Kidney epithelial cell (primary cell): Measurements from ENCODE around the gene MAP3K19. TPM values are rescaled to one million over a fixed set of nuclear protein-coding genes. Genes with fewer than 3 reads are reported as not detected.

ENCODE experiments used
- DNase-seq: peaks from one replicate; pipeline ENCODE4 v3.0.0-alpha.2; 2010; ENCODE audit warnings: low read depth
- H3K27me3 ChIP-seq: 2 replicates; pipeline ENCODE4 v1.6.0; 2011; ENCODE audit warnings: low read length; ENCODE audit not compliant: control insufficient read depth, insufficient read depth
- H3K36me3 ChIP-seq: 2 replicates; pipeline ENCODE4 v1.5.1; 2011; ENCODE audit warnings: low read length; ENCODE audit not compliant: control insufficient read depth, insufficient read depth
- H3K4me3 ChIP-seq: 2 replicates; pipeline ENCODE4 v1.5.1; 2011; ENCODE audit warnings: low read depth, mild to moderate bottlenecking, control low read depth, low read length
- total RNA-seq: library from RNA; depleted of rRNA; stranded (reverse); fragments of >200 nt; gene quantifications from 2 replicates; pipeline ENCODE4 v1.2.3, GENCODE V29; 2015
- TF ChIP-seq, protein P1 (sequence below): IDR thresholded peaks from 2 replicates; pipeline ENCODE4 v1.5.1; 2011; ENCODE audit warnings: mild to moderate bottlenecking, moderate library complexity, low read length, control low read depth, inconsistent platforms; ENCODE audit not compliant: insufficient read depth, poor library complexity, severe bottlenecking

MAP3K19 gene
- total RNA-seq, 1 donor from 2014 or later, result not detected

GRCh38 chr2:134943540-134943939 is 103.7 kb downstream of the MAP3K19 start:
- peaks cover 2% of the 10 kb centered on the region for H3K36me3 ChIP-seq
- DNase-seq, result no peak
- TF ChIP-seq, protein P1, sequence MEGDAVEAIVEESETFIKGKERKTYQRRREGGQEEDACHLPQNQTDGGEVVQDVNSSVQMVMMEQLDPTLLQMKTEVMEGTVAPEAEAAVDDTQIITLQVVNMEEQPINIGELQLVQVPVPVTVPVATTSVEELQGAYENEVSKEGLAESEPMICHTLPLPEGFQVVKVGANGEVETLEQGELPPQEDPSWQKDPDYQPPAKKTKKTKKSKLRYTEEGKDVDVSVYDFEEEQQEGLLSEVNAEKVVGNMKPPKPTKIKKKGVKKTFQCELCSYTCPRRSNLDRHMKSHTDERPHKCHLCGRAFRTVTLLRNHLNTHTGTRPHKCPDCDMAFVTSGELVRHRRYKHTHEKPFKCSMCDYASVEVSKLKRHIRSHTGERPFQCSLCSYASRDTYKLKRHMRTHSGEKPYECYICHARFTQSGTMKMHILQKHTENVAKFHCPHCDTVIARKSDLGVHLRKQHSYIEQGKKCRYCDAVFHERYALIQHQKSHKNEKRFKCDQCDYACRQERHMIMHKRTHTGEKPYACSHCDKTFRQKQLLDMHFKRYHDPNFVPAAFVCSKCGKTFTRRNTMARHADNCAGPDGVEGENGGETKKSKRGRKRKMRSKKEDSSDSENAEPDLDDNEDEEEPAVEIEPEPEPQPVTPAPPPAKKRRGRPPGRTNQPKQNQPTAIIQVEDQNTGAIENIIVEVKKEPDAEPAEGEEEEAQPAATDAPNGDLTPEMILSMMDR, result no peak
- H3K4me3 ChIP-seq, result no peak overlapping the region
- H3K27me3 ChIP-seq, result no peaks in the 10 kb centered on the region

DNA sequence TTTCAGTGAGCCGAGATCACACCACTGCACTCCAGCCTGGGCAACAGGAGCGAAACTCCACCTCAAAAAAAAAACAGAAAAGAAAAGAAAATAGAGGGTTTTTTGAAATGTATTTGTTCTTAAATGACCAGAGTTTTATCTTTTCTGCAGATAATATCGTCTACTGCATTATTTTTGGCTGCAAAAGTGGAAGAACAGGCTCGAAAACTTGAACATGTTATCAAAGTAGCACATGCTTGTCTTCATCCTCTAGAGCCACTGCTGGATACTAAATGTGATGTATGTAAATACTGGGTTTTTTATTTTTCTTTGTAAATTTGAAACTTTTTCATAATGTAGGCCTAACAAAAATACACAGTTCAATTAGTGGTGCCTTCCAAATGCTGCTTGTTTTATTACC is 110.6 kb downstream of the MAP3K19 start:
- no peak for DNase-seq
- Histone ChIP-seq H3K27me3 (no peaks in the 10 kb centered on the region), H3K36me3 (no peaks in the 10 kb centered on the region), H3K4me3 (no peak overlapping the region)
- TF ChIP-seq, protein P1, result no peak

- H3K4me3 ChIP-seq, result no peak overlapping the region
- TF ChIP-seq, protein P1, result no peak
- H3K36me3 ChIP-seq, result no peaks in the 10 kb centered on the region
- no peaks in the 10 kb centered on the region for H3K27me3 ChIP-seq
- no peak for DNase-seq
Observed at GRCh38 chr2:134934641-134935040, 112.6 kb downstream of the MAP3K19 start.

DNA sequence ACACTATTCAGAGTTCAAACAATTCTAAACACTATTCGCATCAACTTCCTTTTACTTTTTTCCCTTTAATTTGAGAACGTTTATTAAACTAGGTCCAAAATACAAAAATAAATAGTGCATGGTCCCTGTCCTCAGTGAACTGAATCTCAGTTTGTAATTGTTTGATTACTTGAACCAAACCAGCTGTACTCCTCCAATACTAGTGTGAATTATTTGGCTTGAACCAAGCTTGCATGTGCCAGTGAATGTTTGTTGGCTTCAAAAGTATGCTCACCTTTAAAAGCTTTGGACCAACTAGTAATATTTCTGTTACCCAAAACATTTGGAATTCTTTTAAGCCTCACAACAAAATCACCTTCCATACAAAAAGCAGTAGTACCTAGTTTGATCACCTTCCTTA is 113.1 kb downstream of the MAP3K19 start:
- H3K27me3 ChIP-seq, result no peaks in the 10 kb centered on the region
- H3K4me3 ChIP-seq, result no peak overlapping the region
- H3K36me3 ChIP-seq, result no peaks in the 10 kb centered on the region
- TF ChIP-seq, protein P1, result no peak
- no peak for DNase-seq

DNA sequence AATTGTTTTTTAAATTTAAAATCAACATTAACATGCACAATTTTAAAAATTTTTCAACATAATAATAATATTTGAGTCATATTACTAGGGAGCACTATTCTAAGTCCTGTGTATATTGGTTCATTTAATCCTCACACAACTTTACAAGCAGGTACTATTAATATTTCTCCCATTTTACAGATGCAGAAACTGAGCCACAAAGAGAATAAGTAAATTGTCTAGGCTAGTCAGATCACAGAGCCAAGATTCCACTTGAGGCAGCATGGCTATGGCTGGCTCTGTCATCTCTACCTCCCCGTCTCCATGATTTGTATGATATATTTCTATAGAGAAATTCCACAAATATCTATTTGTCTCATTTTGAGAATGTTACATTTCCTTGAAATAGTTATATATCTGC is 113.5 kb downstream of the MAP3K19 start:
- no peak for DNase-seq
- H3K4me3 ChIP-seq, result no peak overlapping the region
- no peaks in the 10 kb centered on the region for H3K27me3 ChIP-seq
- no peaks in the 10 kb centered on the region for H3K36me3 ChIP-seq
- TF ChIP-seq, protein P1, result no peak

GRCh38 chr2:134932864-134933526 is 114.3 kb downstream of the MAP3K19 start:
- no peak overlapping the region for H3K4me3 ChIP-seq
- H3K27me3 ChIP-seq, result no peaks in the 10 kb centered on the region
- TF ChIP-seq, protein P1, result no peak
- no peak for DNase-seq
- H3K36me3 ChIP-seq, result no peaks in the 10 kb centered on the region
